ENCODE measurements around the gene SHROOM4. TPM values are rescaled to one million over a fixed set of nuclear protein-coding genes. Genes with fewer than 3 reads are reported as not detected.

The SHROOM4 gene
- total RNA-seq, 1 experiment from 2014 or later = 7.1 TPM

DNA sequence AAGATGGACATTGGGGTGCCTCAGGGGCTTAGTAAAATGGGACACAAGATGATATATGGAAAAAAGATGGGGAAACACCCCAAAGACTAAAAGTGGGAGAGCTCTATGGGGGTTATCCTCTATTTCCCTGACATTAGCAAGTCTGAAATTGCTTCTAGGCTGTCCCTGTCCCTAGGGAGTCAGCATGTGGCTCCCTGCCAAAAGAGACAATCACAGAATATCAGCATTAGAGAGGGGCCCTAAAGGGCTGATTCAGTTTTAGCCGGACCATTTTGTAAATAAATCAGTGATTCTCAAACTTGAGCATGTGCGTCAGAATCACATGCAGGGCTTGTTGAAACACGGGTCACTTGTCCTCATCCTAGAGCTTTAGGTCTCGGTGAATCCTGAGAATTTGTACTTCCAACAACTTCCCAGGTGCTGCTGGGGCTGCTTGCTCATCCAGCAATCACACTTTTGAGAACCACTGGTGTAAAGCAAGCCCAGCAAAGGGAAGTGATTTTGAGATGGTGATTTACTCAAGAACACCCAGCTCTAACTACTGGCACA is 178.1 kb downstream of the SHROOM4 start:
- TF ChIP-seq PRDM15 (CRISPR knock-in tag; IDR thresholded peaks at IDR 0.05) (no peak), ZNF532 (CRISPR knock-in tag; IDR thresholded peaks at IDR 0.05; ENCODE audit: borderline replicate concordance) (no peak), FOXK1 (CRISPR knock-in tag; IDR thresholded peaks at IDR 0.05) (no peak), ZNF121 (CRISPR knock-in tag; IDR thresholded peaks at IDR 0.05) (no peak), AFF4 (CRISPR knock-in tag; IDR thresholded peaks at IDR 0.05; ENCODE audit: borderline replicate concordance) (no peak), NR2C2 (CRISPR knock-in tag; IDR thresholded peaks at IDR 0.05) (no peak), OVOL2 (CRISPR knock-in tag; IDR thresholded peaks at IDR 0.05; ENCODE audit: borderline replicate concordance) (no peak), NR3C1 (CRISPR knock-in tag; conservative IDR thresholded peaks at IDR 0.05; ENCODE audit: low read depth) (no peak), EMX1 (CRISPR knock-in tag; IDR thresholded peaks at IDR 0.05) (no peak)
- TF ChIP-seq, protein P1, sequence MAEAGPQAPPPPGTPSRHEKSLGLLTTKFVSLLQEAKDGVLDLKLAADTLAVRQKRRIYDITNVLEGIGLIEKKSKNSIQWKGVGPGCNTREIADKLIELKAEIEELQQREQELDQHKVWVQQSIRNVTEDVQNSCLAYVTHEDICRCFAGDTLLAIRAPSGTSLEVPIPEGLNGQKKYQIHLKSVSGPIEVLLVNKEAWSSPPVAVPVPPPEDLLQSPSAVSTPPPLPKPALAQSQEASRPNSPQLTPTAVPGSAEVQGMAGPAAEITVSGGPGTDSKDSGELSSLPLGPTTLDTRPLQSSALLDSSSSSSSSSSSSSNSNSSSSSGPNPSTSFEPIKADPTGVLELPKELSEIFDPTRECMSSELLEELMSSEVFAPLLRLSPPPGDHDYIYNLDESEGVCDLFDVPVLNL (CRISPR knock-in tag; IDR thresholded peaks at IDR 0.05; ENCODE audit: borderline replicate concordance, low read depth) = no peak
- POLR2A ChIA-PET = no interaction called here
- no peaks in the 10 kb centered on the region for H3K9me3 Mint-ChIP-seq
- no peaks in the 10 kb centered on the region for H3K36me3 Mint-ChIP-seq
- CTCF ChIA-PET = no interaction called here
- ATAC-seq (no peak), DNase-seq (ENCODE audit: low spot score) (no peak)
- peaks cover 8% of the 10 kb centered on the region; the same call in 1 of the 2 replicates for H3K4me1 Mint-ChIP-seq
- H3K4me3 Mint-ChIP-seq = no peak overlapping the region
- H3K27me3 Mint-ChIP-seq (ENCODE audit: low read depth) = no peaks in the 10 kb centered on the region
- no peak overlapping the region for H3K27ac Mint-ChIP-seq

- POLR2A ChIA-PET = no interaction called here
- no peak overlapping the region for H3K27ac Mint-ChIP-seq
- peaks cover 8% of the 10 kb centered on the region; the same call in 1 of the 2 replicates for H3K4me1 Mint-ChIP-seq
- DNase-seq (ENCODE audit: low spot score) (no peak), ATAC-seq (no peak)
- H3K9me3 Mint-ChIP-seq = no peaks in the 10 kb centered on the region
- no peak overlapping the region for H3K4me3 Mint-ChIP-seq
- CTCF ChIA-PET = no interaction called here
- H3K36me3 Mint-ChIP-seq = no peaks in the 10 kb centered on the region
- H3K27me3 Mint-ChIP-seq (ENCODE audit: low read depth) = no peaks in the 10 kb centered on the region
- no peak for TF ChIP-seq ELF4 (CRISPR knock-in tag; IDR thresholded peaks at IDR 0.05; ENCODE audit: low read depth)
- no peak for TF ChIP-seq USF1 (CRISPR knock-in tag; IDR thresholded peaks at IDR 0.05)
- TF ChIP-seq, protein P1 (CRISPR knock-in tag; IDR thresholded peaks at IDR 0.05; ENCODE audit: borderline replicate concordance, low read depth) = no peak
- TF ChIP-seq E2F1 (CRISPR knock-in tag; IDR thresholded peaks at IDR 0.05) = no peak
- TF ChIP-seq, protein P2, sequence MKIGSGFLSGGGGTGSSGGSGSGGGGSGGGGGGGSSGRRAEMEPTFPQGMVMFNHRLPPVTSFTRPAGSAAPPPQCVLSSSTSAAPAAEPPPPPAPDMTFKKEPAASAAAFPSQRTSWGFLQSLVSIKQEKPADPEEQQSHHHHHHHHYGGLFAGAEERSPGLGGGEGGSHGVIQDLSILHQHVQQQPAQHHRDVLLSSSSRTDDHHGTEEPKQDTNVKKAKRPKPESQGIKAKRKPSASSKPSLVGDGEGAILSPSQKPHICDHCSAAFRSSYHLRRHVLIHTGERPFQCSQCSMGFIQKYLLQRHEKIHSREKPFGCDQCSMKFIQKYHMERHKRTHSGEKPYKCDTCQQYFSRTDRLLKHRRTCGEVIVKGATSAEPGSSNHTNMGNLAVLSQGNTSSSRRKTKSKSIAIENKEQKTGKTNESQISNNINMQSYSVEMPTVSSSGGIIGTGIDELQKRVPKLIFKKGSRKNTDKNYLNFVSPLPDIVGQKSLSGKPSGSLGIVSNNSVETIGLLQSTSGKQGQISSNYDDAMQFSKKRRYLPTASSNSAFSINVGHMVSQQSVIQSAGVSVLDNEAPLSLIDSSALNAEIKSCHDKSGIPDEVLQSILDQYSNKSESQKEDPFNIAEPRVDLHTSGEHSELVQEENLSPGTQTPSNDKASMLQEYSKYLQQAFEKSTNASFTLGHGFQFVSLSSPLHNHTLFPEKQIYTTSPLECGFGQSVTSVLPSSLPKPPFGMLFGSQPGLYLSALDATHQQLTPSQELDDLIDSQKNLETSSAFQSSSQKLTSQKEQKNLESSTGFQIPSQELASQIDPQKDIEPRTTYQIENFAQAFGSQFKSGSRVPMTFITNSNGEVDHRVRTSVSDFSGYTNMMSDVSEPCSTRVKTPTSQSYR (CRISPR knock-in tag; IDR thresholded peaks at IDR 0.05) = no peak
These were observed 178.8 kb downstream of the SHROOM4 start for GRCh38 chrX:50635162-50635561.

Data from WTC11 (cell line).